ENCODE measurements around the gene SLAIN2.
A peak's percentile ranks its signal among the peaks of the same experiment; 100 is the strongest.

- TF ChIP-seq CTCF (IDR thresholded peaks at IDR 0.05) (peak; percentile 33 to 70 (median 50)), POLR2A (IDR thresholded peaks at IDR 0.05) (no peak)
Observed at GRCh38 chr4:48315728-48316630, 25.4 kb upstream of the SLAIN2 start.

All from heart left ventricle (tissue), 13 donors.